NCI-H1930 (cell line): ENCODE measurements around the gene ITGA2.
A peak's percentile ranks its signal among the peaks of the same experiment; 100 is the strongest.

Source experiments
- DNase-seq, 2 experiments: peaks; one replicate each; lab custom pipeline; 2025; lab: John Stamatoyannopoulos, UW

The ITGA2 gene

GRCh38 chr5:53055365-53055764, 66.2 kb downstream of the ITGA2 start:
- no peak for DNase-seq

DNA sequence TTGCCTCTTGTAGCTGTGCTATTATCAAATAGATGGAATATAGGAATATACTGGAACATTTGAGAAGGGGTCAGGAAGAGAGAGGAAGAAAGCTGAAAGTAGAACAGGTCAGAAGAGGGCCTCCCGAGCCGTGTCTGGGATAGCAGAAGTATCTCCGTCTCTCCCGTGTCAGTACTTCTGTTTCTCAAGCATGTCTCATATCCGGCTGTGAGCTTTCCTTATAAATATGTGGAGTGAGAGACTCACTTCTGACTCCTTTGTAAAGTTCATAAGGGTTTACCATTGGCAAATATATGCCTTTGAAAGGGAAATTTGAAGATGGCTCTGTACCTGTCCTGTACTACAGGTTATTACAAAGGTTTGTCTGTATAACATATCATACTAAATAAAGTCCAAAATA, 70.1 kb downstream of the ITGA2 start:
- DNase-seq = no peak

GRCh38 chr5:53063176-53063575, 74.0 kb downstream of the ITGA2 start:
- no peak for DNase-seq

- DNase-seq = no peak
These were observed 74.6 kb downstream of the ITGA2 start for GRCh38 chr5:53063791-53064190.

GRCh38 chr5:53066088-53066487, 76.9 kb downstream of the ITGA2 start:
- DNase-seq = no peak

DNA sequence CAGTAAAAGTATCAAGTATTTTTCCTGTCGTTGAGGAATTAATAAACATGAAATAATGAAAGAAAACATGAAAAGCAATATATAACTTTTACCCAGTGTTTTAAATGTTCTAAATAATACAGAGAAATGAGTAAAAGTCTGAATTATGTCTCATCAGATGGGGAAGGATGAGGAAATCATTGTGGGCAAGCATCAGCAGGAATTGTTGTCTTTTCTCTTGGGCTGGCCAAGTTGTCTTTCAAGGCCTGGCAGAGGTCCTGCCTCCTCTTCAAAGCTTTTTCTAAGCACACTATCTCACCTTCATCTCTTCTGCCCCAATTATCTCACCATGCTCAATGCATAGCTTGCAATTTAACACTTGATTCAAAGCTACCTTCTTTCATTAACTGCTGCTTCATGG, 78.5 kb downstream of the ITGA2 start:
- DNase-seq = no peak

- DNase-seq = no peak
These were observed 79.2 kb downstream of the ITGA2 start for GRCh38 chr5:53068291-53068836.

- DNase-seq = no peak
These were observed 80.5 kb downstream of the ITGA2 start for GRCh38 chr5:53069626-53070025.

DNA sequence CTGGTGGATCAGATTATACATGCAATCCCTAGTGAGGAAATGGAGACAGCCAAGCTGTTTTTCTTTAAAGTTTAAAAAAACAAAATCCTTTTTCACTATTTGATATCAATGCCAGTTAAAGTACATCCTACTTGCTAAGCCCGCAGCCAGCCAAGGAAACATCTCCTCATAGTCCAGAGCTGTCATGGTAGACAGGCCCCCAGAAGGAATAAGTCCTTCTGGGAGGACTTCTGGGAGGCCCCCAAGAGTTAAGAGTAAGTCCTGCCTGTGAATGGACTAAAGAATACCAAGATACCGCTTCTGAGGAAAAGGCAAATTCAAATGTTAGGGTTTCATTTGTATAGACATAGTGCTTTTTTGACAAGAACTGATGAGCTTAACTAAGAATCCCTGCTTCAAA, 82.1 kb downstream of the ITGA2 start:
- no peak for DNase-seq

DNA sequence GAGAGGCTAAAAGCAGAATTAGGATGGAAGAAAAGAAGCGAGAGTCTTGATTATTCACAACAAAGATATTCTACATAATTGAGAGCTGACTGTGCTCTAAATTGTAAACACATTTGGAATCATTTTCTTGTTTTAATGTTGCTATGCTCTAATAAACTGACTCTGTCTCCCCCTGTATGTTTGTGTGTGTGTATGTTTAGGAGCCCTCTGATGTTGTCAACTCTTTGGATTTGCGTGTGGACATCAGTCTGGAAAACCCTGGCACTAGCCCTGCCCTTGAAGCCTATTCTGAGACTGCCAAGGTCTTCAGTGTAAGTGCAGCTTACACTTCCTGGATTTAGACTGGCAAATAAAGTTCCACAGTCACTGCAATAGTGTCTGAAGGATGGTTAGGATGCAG, 82.6 kb downstream of the ITGA2 start:
- no peak for DNase-seq

DNA sequence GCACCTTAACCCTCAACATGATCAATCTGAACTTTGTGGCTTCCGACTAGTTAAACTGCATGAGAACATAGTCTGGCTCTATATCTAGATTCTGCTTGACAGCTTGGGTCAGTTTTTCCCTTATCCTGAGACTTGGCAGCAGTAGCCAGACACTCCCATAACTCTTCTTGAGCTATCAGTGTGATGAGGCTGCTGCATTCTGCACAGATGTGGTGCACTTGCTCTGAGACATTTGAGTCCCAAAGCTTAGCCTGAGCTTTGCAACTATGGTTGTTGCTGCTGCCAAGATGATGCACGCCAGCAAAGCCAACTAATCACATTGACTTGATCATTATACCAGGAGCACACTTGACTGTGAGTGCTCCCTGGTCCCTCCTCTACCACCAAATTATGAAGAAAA, 84.2 kb downstream of the ITGA2 start:
- DNase-seq = no peak

GRCh38 chr5:53076014-53076583, 86.9 kb downstream of the ITGA2 start:
- DNase-seq = no peak

- no peak for DNase-seq
These were observed 91.1 kb downstream of the ITGA2 start for GRCh38 chr5:53080271-53080670.

DNA sequence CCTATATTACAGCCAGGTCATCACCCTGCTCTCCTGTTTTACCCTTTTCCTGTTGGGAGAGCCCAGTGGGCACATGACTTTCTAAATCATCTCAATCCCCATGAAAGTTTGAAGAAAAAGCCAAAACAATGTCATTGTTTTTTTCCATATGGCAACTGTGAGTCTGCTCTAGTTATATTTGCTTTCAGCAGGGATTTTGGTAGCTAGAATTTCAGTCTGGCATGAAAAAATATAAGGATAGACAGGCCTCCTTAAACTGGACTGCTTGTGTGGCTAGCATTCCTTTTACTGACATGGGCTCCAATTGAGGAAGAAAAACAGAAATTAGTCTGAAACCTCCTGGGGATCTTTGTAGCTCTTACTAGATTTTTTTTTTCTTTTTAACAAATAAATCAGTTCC, 94.8 kb downstream of the ITGA2 start:
- no peak for DNase-seq

GRCh38 chr5:53084546-53085255, 95.5 kb downstream of the ITGA2 start:
- DNase-seq = no peak

DNA sequence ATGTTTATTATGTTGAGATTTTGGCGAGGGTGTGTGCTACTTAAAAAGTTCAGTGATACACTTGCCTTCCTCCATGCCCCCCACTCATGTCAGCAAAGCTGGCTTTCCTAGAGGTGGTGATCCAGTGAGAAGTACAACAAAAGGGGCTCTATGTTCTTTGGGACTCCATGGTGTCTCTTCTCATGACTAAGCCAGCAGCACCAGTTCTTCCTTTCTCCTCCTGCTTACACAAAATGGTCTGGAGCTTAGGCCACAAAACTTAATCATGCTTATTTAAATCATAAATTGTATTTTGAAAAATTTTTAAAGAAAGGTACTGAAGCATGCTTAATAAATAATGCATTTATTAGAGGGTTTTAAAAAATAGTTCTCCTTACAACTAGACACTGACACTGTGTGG, 98.0 kb downstream of the ITGA2 start:
- no peak for DNase-seq

DNA sequence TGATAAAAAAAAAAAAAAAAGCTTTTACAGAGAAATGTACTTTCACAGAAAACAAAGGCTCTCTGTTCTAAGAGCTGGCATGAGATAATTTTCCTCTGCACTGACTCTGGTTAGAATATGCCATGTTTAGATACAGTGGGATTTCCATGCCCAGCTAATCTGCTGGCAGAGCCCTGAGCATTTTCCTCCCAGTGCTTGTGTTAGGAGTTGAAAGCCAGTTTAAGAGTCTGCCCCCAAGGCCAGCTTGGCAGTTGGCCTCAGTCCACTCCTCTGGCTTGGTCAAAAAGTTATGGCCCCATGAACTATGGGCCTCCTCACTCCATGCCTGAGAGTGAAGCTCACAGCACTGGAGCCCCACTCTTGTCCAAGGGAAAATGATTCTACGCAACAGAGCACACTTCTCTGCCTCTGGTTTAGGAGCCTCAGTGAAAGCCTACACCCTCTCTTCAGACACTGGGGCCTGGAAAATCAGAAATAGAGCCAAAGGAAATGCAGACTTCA, 98.5 kb downstream of the ITGA2 start:
- DNase-seq = no peak

DNA sequence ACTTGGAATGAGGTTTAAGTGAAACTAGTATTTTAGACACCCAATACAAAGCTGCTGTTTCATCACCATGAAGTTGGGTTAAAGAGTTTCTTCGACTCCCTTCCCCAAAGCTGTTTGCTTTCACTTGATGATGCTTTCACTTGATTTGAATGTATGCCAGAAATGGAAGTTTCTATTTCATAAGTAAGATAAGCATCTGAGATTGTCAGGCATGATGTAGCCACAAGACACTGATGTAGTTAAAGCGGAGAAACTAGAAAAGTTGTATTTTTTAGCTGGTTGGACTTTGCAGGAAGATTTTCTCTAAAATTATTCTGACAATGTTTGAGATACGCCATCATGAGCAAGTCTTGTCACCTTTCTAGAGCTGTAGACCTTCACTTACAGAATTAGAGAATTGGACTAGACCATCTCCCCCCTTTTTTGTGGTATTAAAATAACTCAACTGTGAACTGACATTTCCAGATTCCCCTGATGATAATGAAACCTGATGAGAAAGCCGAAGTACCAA, 100.4 kb downstream of the ITGA2 start:
- DNase-seq = no peak

DNA sequence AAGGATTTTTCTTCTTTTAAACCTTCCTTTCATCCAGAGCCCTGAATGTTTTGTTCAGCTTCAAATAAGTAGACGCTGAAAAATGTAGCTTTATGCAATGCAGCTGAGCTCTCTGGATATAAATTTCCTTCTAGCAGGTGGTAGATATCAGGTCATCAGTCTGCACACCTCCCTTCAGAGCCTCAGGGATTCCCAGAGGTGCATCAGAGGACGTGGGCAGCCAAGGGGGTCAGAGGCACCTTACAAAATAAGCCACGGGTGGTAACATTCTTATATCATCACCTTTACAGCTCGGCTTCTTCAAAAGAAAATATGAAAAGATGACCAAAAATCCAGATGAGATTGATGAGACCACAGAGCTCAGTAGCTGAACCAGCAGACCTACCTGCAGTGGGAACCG, 101.1 kb downstream of the ITGA2 start:
- DNase-seq = no peak

GRCh38 chr5:53091289-53091688, 102.1 kb downstream of the ITGA2 start:
- DNase-seq = no peak

DNA sequence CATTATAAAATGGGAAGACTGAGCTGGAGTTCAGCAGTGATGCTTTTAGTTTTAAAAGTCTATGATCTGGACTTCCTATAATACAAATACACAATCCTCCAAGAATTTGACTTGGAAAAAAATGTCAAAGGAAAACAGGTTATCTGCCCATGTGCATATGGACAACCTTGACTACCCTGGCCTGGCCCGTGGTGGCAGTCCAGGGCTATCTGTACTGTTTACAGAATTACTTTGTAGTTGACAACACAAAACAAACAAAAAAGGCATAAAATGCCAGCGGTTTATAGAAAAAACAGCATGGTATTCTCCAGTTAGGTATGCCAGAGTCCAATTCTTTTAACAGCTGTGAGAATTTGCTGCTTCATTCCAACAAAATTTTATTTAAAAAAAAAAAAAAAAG, 103.1 kb downstream of the ITGA2 start:
- DNase-seq = no peak

GRCh38 chr5:53095217-53095616, 106.1 kb downstream of the ITGA2 start:
- DNase-seq = no peak

- DNase-seq = peak in 1 of 2 experiments; percentile 1
These were observed 106.9 kb downstream of the ITGA2 start for GRCh38 chr5:53095931-53096525.
